MCF 10A (cell line): ENCODE results near the gene LATS1. TPM values are rescaled to one million over a fixed set of nuclear protein-coding genes. Genes with fewer than 3 reads are reported as not detected.
"Not testable (repeated sequence)": the region's sequence is repeated elsewhere in the genome, so short reads cannot be mapped to it uniquely, and the experiment has no call there.

Experiments
- BruUV-seq: library from RNA; stranded (reverse); fragments of 400-500 nt; replicated peaks from 2 replicates; lab custom pipeline; 2021; lab: Mats Ljungman, UMichigan
- CTCF ChIA-PET: fragments of 300-600 bp; sonication (Branson Sonifier 250); formaldehyde crosslinking; extraction: SDS; loops from one replicate; lab custom pipeline; 2021; ENCODE audit warnings: antibody characterized with exemption, inconsistent platforms; lab: Yijun Ruan, JAX
- POLR2A ChIA-PET: fragments of 300-600, 350-650 bp; sonication (Branson Sonifier 250); formaldehyde crosslinking; extraction: SDS; loops from one replicate; lab custom pipeline; 2020; ENCODE audit warnings: antibody characterized with exemption, inconsistent platforms; lab: Yijun Ruan, JAX
- DNase-seq: peaks from one replicate; pipeline ENCODE4 v3.0.0-alpha.2; 2018; ENCODE audit not compliant: unreplicated experiment
- H3K27ac Mint-ChIP-seq: one replicate; pipeline ENCODE4 v1.8.0; 2022; ENCODE audit warnings: mild to moderate bottlenecking, low read depth, mixed read lengths; ENCODE audit not compliant: unreplicated experiment
- H3K27me3 Mint-ChIP-seq: one replicate; pipeline ENCODE4 v1.8.0; 2022; ENCODE audit warnings: mixed read lengths; ENCODE audit not compliant: insufficient read depth, unreplicated experiment
- H3K36me3 Mint-ChIP-seq: one replicate; pipeline ENCODE4 v1.8.0; 2022; ENCODE audit warnings: mild to moderate bottlenecking, moderate library complexity, mixed read lengths; ENCODE audit not compliant: insufficient read depth, unreplicated experiment
- H3K4me1 Mint-ChIP-seq: one replicate; pipeline ENCODE4 v1.8.0; 2022; ENCODE audit warnings: mixed read lengths; ENCODE audit not compliant: insufficient read depth, unreplicated experiment
- H3K4me3 Mint-ChIP-seq: one replicate; pipeline ENCODE4 v1.8.0; 2022; ENCODE audit warnings: mild to moderate bottlenecking, moderate library complexity, mixed read lengths; ENCODE audit not compliant: unreplicated experiment
- H3K9me3 Mint-ChIP-seq: one replicate; pipeline ENCODE4 v1.8.0; 2022; ENCODE audit warnings: mixed read lengths; ENCODE audit not compliant: unreplicated experiment
- intact Hi-C: fragments of 100-400 bp; cut with micrococcal nuclease; formaldehyde crosslinking; loops from 2 replicates; pipeline ENCODE4 v1.14.1; 2022
- total RNA-seq: library from RNA; stranded (reverse); gene quantifications from 2 replicates; pipeline ENCODE4 v1.2.3, GENCODE V29; 2022
- TF ChIP-seq, protein P1 (sequence below): fragments of 200-600 bp; IDR thresholded peaks from one replicate; pipeline ENCODE4 v1.8.0; 2022; ENCODE audit warnings: antibody characterized with exemption, mild to moderate bottlenecking; ENCODE audit not compliant: unreplicated experiment

Gene LATS1
- total RNA-seq, 1 experiment from 2014 or later = 34.3 TPM

DNA sequence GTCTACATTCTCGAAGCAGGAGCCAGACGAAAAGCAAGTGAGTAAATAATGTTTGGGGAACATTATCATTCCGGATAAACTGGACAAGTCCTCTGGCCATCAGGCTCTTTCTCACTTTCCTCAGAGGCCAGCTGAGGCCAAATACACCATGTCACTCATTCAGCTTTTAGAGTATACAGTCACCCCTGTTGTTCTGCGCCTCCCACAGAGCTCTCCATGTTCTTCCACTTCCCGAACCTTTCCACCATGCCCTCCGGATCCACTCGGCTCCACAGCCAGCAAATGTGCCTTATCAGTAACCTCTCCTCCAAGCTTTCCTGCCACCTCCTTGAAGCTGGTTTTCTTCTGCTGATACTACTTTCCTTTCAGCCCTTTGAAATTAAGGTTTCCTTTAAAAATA, 31.7 kb downstream of the LATS1 start:
- H3K36me3 Mint-ChIP-seq = peaks cover 33% of the 10 kb centered on the region
- ChIA-PET POLR2A (interaction anchor here (0.8 to 1.0 kb wide), 2 partner anchors 31 to 32 kb away, joined by 3 to 4 read pairs; partner anchors contain the start of gene LATS1), CTCF (interaction anchor here (0.7 kb wide), 1 partner anchor 16 kb away, joined by 3 read pairs; no protein-coding TSS in a partner anchor)
- no peak overlapping the region for H3K27ac Mint-ChIP-seq
- no peak overlapping the region for H3K4me3 Mint-ChIP-seq
- BruUV-seq = no TSS peak
- DNase-seq = no peak
- H3K4me1 Mint-ChIP-seq = peaks cover 3% of the 10 kb centered on the region
- TF ChIP-seq, protein P1, sequence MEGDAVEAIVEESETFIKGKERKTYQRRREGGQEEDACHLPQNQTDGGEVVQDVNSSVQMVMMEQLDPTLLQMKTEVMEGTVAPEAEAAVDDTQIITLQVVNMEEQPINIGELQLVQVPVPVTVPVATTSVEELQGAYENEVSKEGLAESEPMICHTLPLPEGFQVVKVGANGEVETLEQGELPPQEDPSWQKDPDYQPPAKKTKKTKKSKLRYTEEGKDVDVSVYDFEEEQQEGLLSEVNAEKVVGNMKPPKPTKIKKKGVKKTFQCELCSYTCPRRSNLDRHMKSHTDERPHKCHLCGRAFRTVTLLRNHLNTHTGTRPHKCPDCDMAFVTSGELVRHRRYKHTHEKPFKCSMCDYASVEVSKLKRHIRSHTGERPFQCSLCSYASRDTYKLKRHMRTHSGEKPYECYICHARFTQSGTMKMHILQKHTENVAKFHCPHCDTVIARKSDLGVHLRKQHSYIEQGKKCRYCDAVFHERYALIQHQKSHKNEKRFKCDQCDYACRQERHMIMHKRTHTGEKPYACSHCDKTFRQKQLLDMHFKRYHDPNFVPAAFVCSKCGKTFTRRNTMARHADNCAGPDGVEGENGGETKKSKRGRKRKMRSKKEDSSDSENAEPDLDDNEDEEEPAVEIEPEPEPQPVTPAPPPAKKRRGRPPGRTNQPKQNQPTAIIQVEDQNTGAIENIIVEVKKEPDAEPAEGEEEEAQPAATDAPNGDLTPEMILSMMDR = no peak
- intact Hi-C loops = no loop called here
- H3K27me3 Mint-ChIP-seq = no peaks in the 10 kb centered on the region
- H3K9me3 Mint-ChIP-seq = no peaks in the 10 kb centered on the region

- no TSS peak for BruUV-seq
- no peak for DNase-seq
- H3K27ac Mint-ChIP-seq = no peak overlapping the region
- peaks cover 50% of the 10 kb centered on the region for H3K36me3 Mint-ChIP-seq
- TF ChIP-seq, protein P1 = no peak
- CTCF ChIA-PET = interaction anchor here (0.6 kb wide), 1 partner anchor 21 kb away, joined by 3 read pairs; no protein-coding TSS in a partner anchor
- intact Hi-C loops = no loop called here
- no peaks in the 10 kb centered on the region for H3K9me3 Mint-ChIP-seq
- H3K27me3 Mint-ChIP-seq = no peaks in the 10 kb centered on the region
- POLR2A ChIA-PET = interaction anchor here (1.2 kb wide), 1 partner anchor 14 kb away, joined by 3 read pairs; no protein-coding TSS in a partner anchor
- H3K4me1 Mint-ChIP-seq = peaks cover 9% of the 10 kb centered on the region
- no peak overlapping the region for H3K4me3 Mint-ChIP-seq
Observed at GRCh38 chr6:149683256-149683859, 34.5 kb downstream of the LATS1 start.

- CTCF ChIA-PET = interaction anchor here (0.6 kb wide), 1 partner anchor 18 kb away, joined by 4 read pairs; no protein-coding TSS in a partner anchor
- BruUV-seq, H3K9me3 Mint-ChIP-seq, H3K27me3 Mint-ChIP-seq, DNase-seq, intact Hi-C loops, H3K27ac Mint-ChIP-seq, H3K4me3 Mint-ChIP-seq: not testable (repeated sequence)
- Mint-ChIP-seq H3K4me1 (peaks cover 16% of the 10 kb centered on the region), H3K36me3 (peaks cover 63% of the 10 kb centered on the region)
- POLR2A ChIA-PET = interaction anchor here (0.6 kb wide), 1 partner anchor 218 kb away, joined by 3 read pairs; no protein-coding TSS in a partner anchor
Observed at GRCh38 chr6:149681845-149682244, 36.1 kb downstream of the LATS1 start.

DNA sequence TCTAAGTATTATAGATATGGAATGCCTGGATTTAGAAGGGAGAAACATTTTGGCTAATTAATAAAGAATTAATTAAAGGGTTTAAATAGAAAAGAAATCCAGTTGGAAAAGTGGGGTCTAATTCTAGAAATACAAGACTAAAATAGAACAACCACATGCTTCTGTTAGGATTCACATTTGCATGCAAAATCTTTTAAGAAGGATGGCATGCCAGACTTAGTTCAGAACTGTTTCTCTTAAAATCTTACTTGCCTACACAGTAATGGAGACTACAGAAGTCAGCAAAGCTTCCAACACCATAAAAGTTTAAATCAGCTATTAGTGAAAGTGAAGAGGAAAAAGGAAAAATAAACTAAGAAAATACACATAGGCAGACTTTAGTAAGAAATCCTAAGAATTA, 36.7 kb downstream of the LATS1 start:
- peaks cover 16% of the 10 kb centered on the region for H3K4me1 Mint-ChIP-seq
- no peak for DNase-seq
- CTCF ChIA-PET = no interaction called here
- POLR2A ChIA-PET = no interaction called here
- intact Hi-C loops = no loop called here
- H3K27me3 Mint-ChIP-seq = no peaks in the 10 kb centered on the region
- H3K27ac Mint-ChIP-seq = no peak overlapping the region
- H3K9me3 Mint-ChIP-seq = no peaks in the 10 kb centered on the region
- H3K4me3 Mint-ChIP-seq = no peak overlapping the region
- no TSS peak for BruUV-seq
- TF ChIP-seq, protein P1 = no peak
- peaks cover 70% of the 10 kb centered on the region for H3K36me3 Mint-ChIP-seq
